ENCODE measurements around the gene RAB3C.

RAB3C gene

GRCh38 chr5:58794875-58795274 lies 212.0 kb downstream of the RAB3C start:
- no peaks in the 10 kb centered on the region for H3K27me3 ChIP-seq
- no peak for TF ChIP-seq CTCF (IDR thresholded peaks at IDR 0.05; ENCODE audit: low read depth, low read length)
- no peak for DNase-seq
- no peaks in the 10 kb centered on the region; the same call in 1 of the 2 replicates for H3K36me3 ChIP-seq
- H3K4me1 ChIP-seq, result peaks cover 32% of the 10 kb centered on the region
- H3K4me3 ChIP-seq (ENCODE audit: low read depth, low read length), result no peak overlapping the region
- no peaks in the 10 kb centered on the region for H3K9me3 ChIP-seq

- DNase-seq, result no peak
- Histone ChIP-seq H3K4me3 (ENCODE audit: low read depth, low read length) (no peak overlapping the region), H3K4me1 (peaks cover 27% of the 10 kb centered on the region), H3K36me3 (no peaks in the 10 kb centered on the region; the same call in 1 of the 2 replicates), H3K9me3 (no peaks in the 10 kb centered on the region), H3K27me3 (no peaks in the 10 kb centered on the region)
- TF ChIP-seq CTCF (IDR thresholded peaks at IDR 0.05; ENCODE audit: low read depth, low read length), result no peak
Measured at GRCh38 chr5:58795327-58795726, 212.5 kb downstream of the RAB3C start.

GRCh38 chr5:58797021-58797420 lies 214.1 kb downstream of the RAB3C start:
- H3K4me1 ChIP-seq, result peaks cover 23% of the 10 kb centered on the region
- no peaks in the 10 kb centered on the region; the same call in 1 of the 2 replicates for H3K36me3 ChIP-seq
- TF ChIP-seq CTCF (IDR thresholded peaks at IDR 0.05; ENCODE audit: low read depth, low read length), result no peak
- H3K9me3 ChIP-seq, result no peaks in the 10 kb centered on the region
- no peak for DNase-seq
- H3K27me3 ChIP-seq, result no peaks in the 10 kb centered on the region
- no peak overlapping the region for H3K4me3 ChIP-seq (ENCODE audit: low read depth, low read length)

- Histone ChIP-seq H3K27me3 (no peaks in the 10 kb centered on the region), H3K36me3 (no peaks in the 10 kb centered on the region; the same call in 1 of the 2 replicates), H3K4me1 (peaks cover 15% of the 10 kb centered on the region), H3K4me3 (ENCODE audit: low read depth, low read length) (no peak overlapping the region), H3K9me3 (no peaks in the 10 kb centered on the region)
- DNase-seq, result no peak
- no peak for TF ChIP-seq CTCF (IDR thresholded peaks at IDR 0.05; ENCODE audit: low read depth, low read length)
Measured at GRCh38 chr5:58800356-58800755, 217.5 kb downstream of the RAB3C start.

GRCh38 chr5:58800861-58801540 lies 218.1 kb downstream of the RAB3C start:
- DNase-seq, result no peak
- H3K36me3 ChIP-seq, result no peaks in the 10 kb centered on the region; the same call in 1 of the 2 replicates
- peaks cover 8% of the 10 kb centered on the region for H3K4me1 ChIP-seq
- no peaks in the 10 kb centered on the region for H3K27me3 ChIP-seq
- no peaks in the 10 kb centered on the region for H3K9me3 ChIP-seq
- no peak overlapping the region for H3K4me3 ChIP-seq (ENCODE audit: low read depth, low read length)
- no peak for TF ChIP-seq CTCF (IDR thresholded peaks at IDR 0.05; ENCODE audit: low read depth, low read length)

- no peaks in the 10 kb centered on the region for H3K27me3 ChIP-seq
Measured at GRCh38 chr5:58803056-58803455, 220.2 kb downstream of the RAB3C start.

More at GRCh38 chr5:58803056-58803455, 220.2 kb downstream of the RAB3C start:
- Histone ChIP-seq H3K4me1 (no peaks in the 10 kb centered on the region; the same call in 1 of the 2 replicates), H3K4me3 (ENCODE audit: low read depth, low read length) (no peak overlapping the region), H3K36me3 (no peaks in the 10 kb centered on the region; the same call in 1 of the 2 replicates), H3K9me3 (no peaks in the 10 kb centered on the region)
- DNase-seq, result no peak
- no peak for TF ChIP-seq CTCF (IDR thresholded peaks at IDR 0.05; ENCODE audit: low read depth, low read length)

Measured in BE2C (cell line).